A673 (cell line): ENCODE results near the gene ANP32A. TPM values are rescaled to one million over a fixed set of nuclear protein-coding genes. Genes with fewer than 3 reads are reported as not detected.

Source experiments
- BruUV-seq: library from RNA; stranded (reverse); fragments of 400-500 nt; replicated peaks from 2 replicates; lab custom pipeline; 2021; lab: Mats Ljungman, UMichigan
- CTCF ChIA-PET: fragments of 300-600 bp; sonication (Branson Sonifier 250); formaldehyde crosslinking; loops from one replicate; lab custom pipeline; 2022; ENCODE audit warnings: antibody characterized with exemption; lab: Charles Lee
- POLR2A ChIA-PET: fragments of 300-600 bp; sonication (Branson Sonifier 250); formaldehyde crosslinking; loops from one replicate; lab custom pipeline; 2022; ENCODE audit warnings: antibody characterized with exemption; ENCODE audit not compliant: low non-redundant PET; lab: Charles Lee
- DNase-seq: peaks from one replicate; pipeline ENCODE4 v3.0.0-alpha.2; 2015; ENCODE audit warnings: low spot score
- H3K27ac ChIP-seq: fragments of 200-600 bp; sonication (generic); 2 replicates; pipeline ENCODE4 v1.5.1; 2016; ENCODE audit warnings: mixed run types, low read depth, mild to moderate bottlenecking, mixed read lengths, antibody characterized with exemption, low read length; ENCODE audit not compliant: poor library complexity, severe bottlenecking
- H3K27me3 ChIP-seq: fragments of 200-600 bp; sonication (generic); replicated peaks from 2 replicates; pipeline ENCODE4 v1.6.1; 2017; ENCODE audit warnings: mixed run types, low read depth, mild to moderate bottlenecking, mixed read lengths, antibody characterized with exemption, low read length; ENCODE audit not compliant: insufficient read depth, poor library complexity
- H3K36me3 ChIP-seq: fragments of 200-600 bp; sonication (generic); 2 replicates; pipeline ENCODE4 v1.6.1; 2016; ENCODE audit warnings: mixed run types, mild to moderate bottlenecking, mixed read lengths, antibody characterized with exemption, low read length; ENCODE audit not compliant: insufficient read depth, poor library complexity, severe bottlenecking
- H3K4me1 ChIP-seq: fragments of 200-600 bp; sonication (generic); 2 replicates; pipeline ENCODE4 v1.6.1; 2017; ENCODE audit warnings: mixed run types, mild to moderate bottlenecking, mixed read lengths, antibody characterized with exemption, low read length; ENCODE audit not compliant: insufficient read depth, poor library complexity, severe bottlenecking
- H3K4me3 ChIP-seq: fragments of 200-600 bp; sonication (generic); 2 replicates; pipeline ENCODE4 v1.5.1; 2016; ENCODE audit warnings: low read depth, mixed run types, mild to moderate bottlenecking, mixed read lengths, low read length; ENCODE audit not compliant: poor library complexity, severe bottlenecking
- H3K9me3 ChIP-seq: fragments of 200-600 bp; sonication (generic); 2 replicates; pipeline ENCODE4 v1.6.1; 2016; ENCODE audit warnings: mixed run types, low read depth, mild to moderate bottlenecking, mixed read lengths, antibody characterized with exemption, low read length; ENCODE audit not compliant: poor library complexity, severe bottlenecking
- CTCF ChIP-seq: fragments of 300-800, 200-600 bp; sonication (generic); conservative IDR thresholded peaks from 2 replicates; pipeline ENCODE4 v1.5.1; 2017; ENCODE audit warnings: low read depth, mild to moderate bottlenecking, antibody characterized with exemption, low read length, moderate library complexity, mixed read lengths
- EZH2 ChIP-seq: fragments of 200-600 bp; sonication (generic); IDR thresholded peaks from 2 replicates; pipeline ENCODE4 v1.6.1; 2017; ENCODE audit warnings: borderline replicate concordance, low read depth, mild to moderate bottlenecking, mixed read lengths, antibody characterized with exemption, low read length; ENCODE audit not compliant: poor library complexity, severe bottlenecking
- intact Hi-C: fragments of 100-400 bp; cut with micrococcal nuclease; formaldehyde crosslinking; loops from one replicate; pipeline ENCODE4 v1.10.0; 2022; ENCODE audit not compliant: unreplicated experiment
- total RNA-seq: library from RNA; stranded (reverse); gene quantifications from 2 replicates; pipeline ENCODE4 v1.2.3, GENCODE V29; 2021

The ANP32A gene
- total RNA-seq, 1 experiment from 2014 or later, result 331 TPM

DNA sequence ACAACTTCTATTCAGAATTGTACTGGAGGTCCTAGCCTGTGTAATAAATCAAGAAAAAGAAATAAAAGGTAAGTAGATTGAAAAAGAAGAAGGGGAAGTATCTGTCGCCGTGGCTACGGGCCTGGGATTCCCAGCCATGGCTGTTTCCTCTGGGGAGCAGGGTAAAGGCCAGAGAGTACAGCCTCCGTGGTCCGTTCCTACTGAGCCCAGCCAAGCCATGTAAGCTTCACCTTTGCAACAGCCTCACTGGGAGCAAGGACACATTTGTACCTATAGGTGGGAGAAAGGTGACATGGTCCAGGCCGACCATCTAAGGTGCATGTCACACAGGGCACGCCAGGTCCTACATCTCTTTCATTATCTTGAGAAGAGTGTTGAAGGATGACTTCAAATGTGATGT lies 71.3 kb downstream of the ANP32A start:
- ChIA-PET POLR2A (no interaction called here), CTCF (no interaction called here)
- H3K9me3 ChIP-seq, result no peaks in the 10 kb centered on the region
- DNase-seq, result no peak
- TF ChIP-seq EZH2 (no peak), CTCF (no peak)
- H3K4me3 ChIP-seq, result no peak overlapping the region
- H3K27ac ChIP-seq, result no peak overlapping the region
- no peaks in the 10 kb centered on the region for H3K36me3 ChIP-seq
- H3K27me3 ChIP-seq, result no peaks in the 10 kb centered on the region
- intact Hi-C loops, result no loop called here
- no TSS peak for BruUV-seq
- H3K4me1 ChIP-seq, result no peaks in the 10 kb centered on the region

GRCh38 chr15:68743256-68743655 lies 77.4 kb downstream of the ANP32A start:
- DNase-seq, result no peak
- intact Hi-C loops, result no loop called here
- no TSS peak for BruUV-seq
- H3K27ac ChIP-seq, result no peak overlapping the region
- H3K4me1 ChIP-seq, result no peaks in the 10 kb centered on the region
- H3K9me3 ChIP-seq, result no peaks in the 10 kb centered on the region
- no peaks in the 10 kb centered on the region for H3K27me3 ChIP-seq
- no peak for TF ChIP-seq CTCF
- TF ChIP-seq EZH2, result no peak
- ChIA-PET POLR2A (no interaction called here), CTCF (no interaction called here)
- no peaks in the 10 kb centered on the region for H3K36me3 ChIP-seq
- no peak overlapping the region for H3K4me3 ChIP-seq

GRCh38 chr15:68739390-68740080 lies 81.2 kb downstream of the ANP32A start:
- Histone ChIP-seq H3K4me1 (no peaks in the 10 kb centered on the region), H3K27me3 (no peaks in the 10 kb centered on the region), H3K4me3 (no peak overlapping the region), H3K9me3 (no peaks in the 10 kb centered on the region), H3K36me3 (no peaks in the 10 kb centered on the region), H3K27ac (no peak overlapping the region)
- intact Hi-C loops, result no loop called here
- no TSS peak for BruUV-seq
- CTCF ChIA-PET, result no interaction called here
- TF ChIP-seq EZH2 (no peak), CTCF (no peak)
- POLR2A ChIA-PET, result no interaction called here
- DNase-seq, result no peak
